SU-DHL-6 (cell line): ENCODE measurements around the gene NFATC3.
"Not testable (repeated sequence)": the region's sequence is repeated elsewhere in the genome, so short reads cannot be mapped to it uniquely, and the experiment has no call there.

ENCODE experiments used
- H2AFZ ChIP-seq: fragments of 200-600 bp; sonication (generic); 2 replicates; pipeline ENCODE4 v1.6.1; 2014; ENCODE audit warnings: low read depth, mild to moderate bottlenecking, moderate library complexity, mixed read lengths, antibody characterized with exemption, low read length; ENCODE audit not compliant: severe bottlenecking
- H3F3A ChIP-seq: fragments of 200-600 bp; shearing (Covaris generic); 2 replicates; pipeline ENCODE4 v1.6.0; 2016; ENCODE audit warnings: antibody characterized with exemption, mild to moderate bottlenecking; ENCODE audit not compliant: insufficient read depth
- H3K27ac ChIP-seq: fragments of 200-600 bp; sonication (generic); 2 replicates; pipeline ENCODE4 v1.5.1; 2016; ENCODE audit warnings: low read depth, mild to moderate bottlenecking, low read length, moderate library complexity, mixed read lengths
- H3K27me3 ChIP-seq: fragments of 200-600 bp; sonication (generic), shearing (Covaris generic); 2 replicates; pipeline ENCODE4 v1.6.0; 2014; ENCODE audit warnings: mild to moderate bottlenecking, low read length
- H3K36me3 ChIP-seq: fragments of 200-600 bp; sonication (generic); 2 replicates; pipeline ENCODE4 v1.6.1; 2014; ENCODE audit warnings: mild to moderate bottlenecking, low read length, mixed read lengths
- H3K4me2 ChIP-seq: fragments of 300-600, 200-600 bp; shearing (Covaris generic), sonication (generic); 2 replicates; pipeline ENCODE4 v1.6.0; 2014; ENCODE audit warnings: low read length, low read depth, mild to moderate bottlenecking; ENCODE audit not compliant: poor library complexity, severe bottlenecking
- H3K4me3 ChIP-seq: fragments of 200-600 bp; sonication (generic); 2 replicates; pipeline ENCODE4 v1.5.1; 2014; ENCODE audit warnings: antibody characterized with exemption, low read length, mild to moderate bottlenecking, mixed read lengths; ENCODE audit not compliant: insufficient read depth, poor library complexity, severe bottlenecking
- H3K79me2 ChIP-seq: fragments of 200-600 bp; sonication (generic); 2 replicates; pipeline ENCODE4 v1.6.1; 2014; ENCODE audit warnings: mild to moderate bottlenecking, low read length, moderate library complexity; ENCODE audit not compliant: insufficient read depth
- H3K9ac ChIP-seq: fragments of 200-600 bp; sonication (generic); 2 replicates; pipeline ENCODE4 v1.7.0; 2014; ENCODE audit warnings: mild to moderate bottlenecking, low read length
- H3K9me2 ChIP-seq: fragments of 200-600 bp; sonication (generic); replicated peaks from 2 replicates; pipeline ENCODE4 v1.6.1; 2014; ENCODE audit warnings: low read length; ENCODE audit not compliant: insufficient read depth
- H3K9me3 ChIP-seq: fragments of 200-600 bp; sonication (generic); 2 replicates; pipeline ENCODE4 v1.6.1; 2014; ENCODE audit warnings: low read length, mixed read lengths; ENCODE audit not compliant: insufficient read depth
- H4K20me1 ChIP-seq: fragments of 200-600 bp; sonication (generic); 2 replicates; pipeline ENCODE4 v1.6.1; 2014; ENCODE audit warnings: low read depth, mild to moderate bottlenecking, antibody characterized with exemption, low read length, moderate library complexity, mixed read lengths
- EZH2phosphoT487 ChIP-seq: fragments of 200-600 bp; sonication (generic), shearing (Covaris generic); conservative IDR thresholded peaks from 2 replicates; pipeline ENCODE4 v1.6.1; 2018; ENCODE audit warnings: mild to moderate bottlenecking, antibody characterized with exemption, low read length, moderate library complexity, mixed read lengths
- TF ChIP-seq, protein P1 (sequence below): fragments of 200-600 bp; sonication (generic); IDR thresholded peaks from one replicate; pipeline ENCODE4 v1.5.1; 2017; ENCODE audit warnings: antibody characterized with exemption, mild to moderate bottlenecking, low read length, moderate library complexity; ENCODE audit not compliant: insufficient read depth, poor library complexity, severe bottlenecking

Gene NFATC3

DNA sequence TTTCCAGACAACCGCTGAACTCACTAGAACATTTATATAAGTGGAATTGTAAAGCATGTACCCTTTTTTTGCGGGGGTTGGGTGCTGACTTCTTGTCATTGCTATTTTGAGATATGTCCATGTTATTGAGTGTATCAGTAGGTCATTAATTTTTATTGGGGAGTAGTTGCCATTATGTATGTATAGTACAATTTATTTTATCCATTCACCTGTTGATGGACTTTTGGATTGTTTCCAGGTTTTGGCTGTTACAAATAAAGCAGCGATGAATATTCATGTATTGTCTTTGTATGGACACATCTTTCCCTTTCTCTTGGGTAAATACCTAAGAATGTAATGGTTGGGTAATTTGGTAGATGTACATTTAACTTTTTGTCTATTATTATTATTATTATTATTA is 12.7 kb downstream of the NFATC3 start:
- H3K9me3 ChIP-seq: no peaks in the 10 kb centered on the region
- peaks cover 96% of the 10 kb centered on the region for H3K79me2 ChIP-seq
- H4K20me1 ChIP-seq: peaks cover 22% of the 10 kb centered on the region; the same call in 1 of the 2 replicates
- H3K27ac ChIP-seq: no peak overlapping the region
- H3K27me3 ChIP-seq: no peaks in the 10 kb centered on the region
- no peaks in the 10 kb centered on the region for H3K36me3 ChIP-seq
- H3F3A ChIP-seq: 0 out of 2 replicates have a peak, but pooled peaks cover 3% of the 10 kb centered on the region
- no peak overlapping the region for H3K4me2 ChIP-seq
- no peak overlapping the region for H3K4me3 ChIP-seq
- H3K9ac ChIP-seq: no peak overlapping the region
- TF ChIP-seq, protein P1, sequence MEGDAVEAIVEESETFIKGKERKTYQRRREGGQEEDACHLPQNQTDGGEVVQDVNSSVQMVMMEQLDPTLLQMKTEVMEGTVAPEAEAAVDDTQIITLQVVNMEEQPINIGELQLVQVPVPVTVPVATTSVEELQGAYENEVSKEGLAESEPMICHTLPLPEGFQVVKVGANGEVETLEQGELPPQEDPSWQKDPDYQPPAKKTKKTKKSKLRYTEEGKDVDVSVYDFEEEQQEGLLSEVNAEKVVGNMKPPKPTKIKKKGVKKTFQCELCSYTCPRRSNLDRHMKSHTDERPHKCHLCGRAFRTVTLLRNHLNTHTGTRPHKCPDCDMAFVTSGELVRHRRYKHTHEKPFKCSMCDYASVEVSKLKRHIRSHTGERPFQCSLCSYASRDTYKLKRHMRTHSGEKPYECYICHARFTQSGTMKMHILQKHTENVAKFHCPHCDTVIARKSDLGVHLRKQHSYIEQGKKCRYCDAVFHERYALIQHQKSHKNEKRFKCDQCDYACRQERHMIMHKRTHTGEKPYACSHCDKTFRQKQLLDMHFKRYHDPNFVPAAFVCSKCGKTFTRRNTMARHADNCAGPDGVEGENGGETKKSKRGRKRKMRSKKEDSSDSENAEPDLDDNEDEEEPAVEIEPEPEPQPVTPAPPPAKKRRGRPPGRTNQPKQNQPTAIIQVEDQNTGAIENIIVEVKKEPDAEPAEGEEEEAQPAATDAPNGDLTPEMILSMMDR: no peak
- TF ChIP-seq EZH2phosphoT487: no peak
- H3K9me2 ChIP-seq: no peaks in the 10 kb centered on the region
- no peak overlapping the region for H2AFZ ChIP-seq

DNA sequence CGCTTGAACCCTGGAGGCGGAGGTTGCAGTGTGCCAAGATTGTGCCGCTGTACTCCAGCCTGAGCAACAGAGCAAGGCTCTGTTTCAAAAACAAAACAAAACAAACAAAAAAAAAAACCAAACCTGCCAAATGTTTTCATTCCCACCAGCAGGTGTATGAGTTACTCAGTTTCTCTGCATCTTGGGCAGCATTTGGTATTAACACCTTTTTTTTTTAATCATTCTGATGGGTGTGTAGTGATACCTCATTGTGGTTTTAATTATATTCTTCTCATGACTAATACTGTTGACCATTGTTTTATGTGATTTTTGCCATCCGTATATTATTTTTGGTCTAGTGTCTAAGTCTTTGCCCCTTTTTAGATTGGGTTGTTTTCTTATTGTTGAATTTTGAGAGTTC is 15.3 kb downstream of the NFATC3 start:
- H3K27ac ChIP-seq: no peak overlapping the region
- no peaks in the 10 kb centered on the region for H3K36me3 ChIP-seq
- no peaks in the 10 kb centered on the region for H3K9me3 ChIP-seq
- H3K27me3 ChIP-seq: no peaks in the 10 kb centered on the region
- H2AFZ ChIP-seq: no peak overlapping the region
- H3K4me2 ChIP-seq: no peak overlapping the region
- H3F3A ChIP-seq: 0 out of 2 replicates have a peak, but pooled peaks cover 3% of the 10 kb centered on the region
- H3K79me2 ChIP-seq: peaks cover 96% of the 10 kb centered on the region
- no peak for TF ChIP-seq EZH2phosphoT487
- TF ChIP-seq, protein P1: no peak
- no peak overlapping the region for H3K4me3 ChIP-seq
- no peak overlapping the region for H3K9ac ChIP-seq
- H3K9me2 ChIP-seq: no peaks in the 10 kb centered on the region
- peaks cover 10% of the 10 kb centered on the region; the same call in 1 of the 2 replicates for H4K20me1 ChIP-seq

DNA sequence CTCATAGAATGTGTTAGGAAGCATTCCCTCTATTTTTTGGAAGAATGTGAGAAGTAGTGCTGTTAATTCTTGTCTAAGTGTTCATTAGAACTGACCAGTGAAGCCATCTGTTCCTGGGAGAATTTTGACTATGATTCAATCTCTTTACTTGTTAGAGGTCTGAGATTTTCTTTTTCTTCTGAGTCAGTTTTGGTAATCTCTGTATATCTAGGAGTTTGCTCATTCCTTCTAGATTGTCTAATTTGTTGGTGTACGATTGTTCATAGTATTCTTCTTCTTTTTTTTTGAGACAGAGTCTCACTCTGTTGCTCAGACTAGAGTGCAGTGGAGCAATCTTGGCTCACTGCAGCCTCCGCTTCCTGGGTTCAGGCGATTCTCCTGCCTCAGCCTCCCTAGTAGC is 20.4 kb downstream of the NFATC3 start:
- Histone ChIP-seq H3K27me3 (no peaks in the 10 kb centered on the region), H3K36me3 (no peaks in the 10 kb centered on the region), H3F3A (0 out of 2 replicates have a peak, but pooled peaks cover 3% of the 10 kb centered on the region), H3K9me2 (no peaks in the 10 kb centered on the region), H4K20me1 (0 out of 2 replicates have a peak, but pooled peaks cover 5% of the 10 kb centered on the region), H3K4me3 (no peak overlapping the region), H3K79me2 (peaks cover 93% of the 10 kb centered on the region), H3K27ac (no peak overlapping the region), H3K9me3 (no peaks in the 10 kb centered on the region), H3K9ac (no peak overlapping the region), H3K4me2 (no peak overlapping the region), H2AFZ (no peak overlapping the region)
- TF ChIP-seq EZH2phosphoT487: no peak
- TF ChIP-seq, protein P1: no peak

DNA sequence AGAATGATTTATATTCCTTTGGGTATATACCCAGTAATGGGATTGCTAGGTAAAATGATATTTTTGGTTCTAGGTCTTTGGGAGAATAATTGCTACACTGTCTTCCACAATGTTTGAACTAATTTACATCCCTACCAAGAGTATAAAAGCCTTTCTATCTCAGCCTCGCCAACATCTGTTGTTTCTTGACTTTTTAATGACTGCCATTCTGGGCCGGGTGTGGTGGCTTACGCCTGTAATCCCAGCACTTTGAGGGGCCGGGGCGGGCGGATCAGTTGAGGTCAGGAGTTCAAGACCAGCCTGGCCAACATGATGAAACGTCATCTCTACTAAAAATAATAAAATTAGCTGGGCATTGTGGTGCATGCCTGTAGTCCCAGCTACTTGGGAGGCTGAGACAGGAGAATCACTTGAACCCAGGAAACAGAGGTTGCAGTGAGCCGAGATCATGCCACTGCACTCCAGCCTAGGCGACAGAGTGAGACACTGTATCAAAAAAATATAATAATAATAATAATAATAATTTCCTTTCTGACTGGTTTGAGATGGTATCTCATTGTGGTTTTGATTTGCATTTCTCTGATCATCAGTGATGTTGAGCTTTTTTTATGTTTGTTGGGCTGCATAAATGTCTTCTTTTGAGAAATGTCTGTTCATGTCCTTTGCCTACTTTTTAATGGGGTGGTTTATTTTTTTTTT is 22.2 kb downstream of the NFATC3 start:
- H3K9ac ChIP-seq, H4K20me1 ChIP-seq, H3K9me2 ChIP-seq, H3K9me3 ChIP-seq, H3K4me2 ChIP-seq, H3K4me3 ChIP-seq, H3F3A ChIP-seq, H3K36me3 ChIP-seq, H3K27ac ChIP-seq, H3K27me3 ChIP-seq, H2AFZ ChIP-seq: not testable (repeated sequence)
- peaks cover 95% of the 10 kb centered on the region for H3K79me2 ChIP-seq

DNA sequence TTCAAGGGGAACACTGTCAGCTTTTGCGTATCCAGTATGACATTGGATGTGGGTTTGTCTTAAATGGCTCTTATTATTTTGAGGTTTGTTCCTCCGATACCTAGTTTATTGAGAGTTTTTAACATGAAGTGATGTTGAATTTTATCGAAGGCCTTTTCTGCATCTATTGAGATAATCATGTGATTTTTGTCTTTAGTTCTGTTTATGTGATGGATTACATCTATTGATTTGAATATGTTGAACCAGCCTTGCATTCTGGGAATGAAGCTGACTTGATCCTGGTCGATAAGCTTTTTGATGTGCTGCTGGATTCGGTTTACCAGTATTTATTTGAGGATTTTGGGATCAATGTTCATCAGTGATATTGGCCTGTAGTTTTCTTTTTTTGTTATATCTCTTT is 24.0 kb downstream of the NFATC3 start:
- H3K9me3 ChIP-seq, H3K27ac ChIP-seq, H3K4me2 ChIP-seq, H3K9me2 ChIP-seq, H3K27me3 ChIP-seq, H4K20me1 ChIP-seq, H3K36me3 ChIP-seq, H3F3A ChIP-seq, H3K4me3 ChIP-seq, H3K9ac ChIP-seq, H2AFZ ChIP-seq: not testable (repeated sequence)
- peaks cover 95% of the 10 kb centered on the region for H3K79me2 ChIP-seq

DNA sequence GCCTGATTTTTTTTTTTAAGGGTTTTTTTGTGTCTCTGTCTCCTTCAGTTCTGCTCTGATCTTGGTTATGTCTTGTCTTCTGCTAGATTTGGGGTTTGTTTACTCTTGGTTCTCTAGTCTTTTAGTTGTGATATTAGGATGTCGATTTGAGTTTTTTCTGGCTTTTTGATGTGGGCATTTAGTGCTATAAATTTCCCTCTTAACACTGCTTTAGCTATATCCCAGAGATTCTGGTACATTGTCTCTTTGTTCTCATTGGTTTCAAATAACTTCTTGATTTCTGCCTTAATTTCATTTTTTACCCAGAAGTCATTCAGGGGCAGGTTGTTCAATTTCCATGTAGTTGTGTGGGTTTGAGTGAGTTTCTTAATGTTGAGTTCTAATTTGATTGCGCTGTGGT is 25.4 kb downstream of the NFATC3 start:
- H3K79me2 ChIP-seq: peaks cover 95% of the 10 kb centered on the region
- not testable (repeated sequence) for H3K36me3 ChIP-seq, H3K9ac ChIP-seq, H3K27me3 ChIP-seq, H3K9me3 ChIP-seq, H3K27ac ChIP-seq, H2AFZ ChIP-seq, H4K20me1 ChIP-seq, H3K4me2 ChIP-seq, H3K9me2 ChIP-seq, H3F3A ChIP-seq, H3K4me3 ChIP-seq
